IMR-90 (cell line): ENCODE results near the gene LDHAL6A. TPM values are rescaled to one million over a fixed set of nuclear protein-coding genes. Genes with fewer than 3 reads are reported as not detected.

Experiments
- ATAC-seq: fragments of 200-7000 bp; cut with Tn5 transposase; 2 replicates; pipeline ENCODE4 v1.9.1; 2020; ENCODE audit warnings: low read depth, mild to moderate bottlenecking, moderate library complexity
- BruUV-seq: library from RNA; stranded (reverse); fragments of 400-500 nt; replicated peaks from 2 replicates; lab custom pipeline; 2021; lab: Mats Ljungman, UMichigan
- CTCF ChIA-PET: fragments of 300-600 bp; formaldehyde crosslinking; extraction: SDS; loops from one replicate; lab custom pipeline; 2021; ENCODE audit warnings: antibody characterized with exemption; lab: Yijun Ruan, JAX
- POLR2A ChIA-PET: fragments of 300-600 bp; sonication (Branson Sonifier 250); formaldehyde crosslinking; loops from one replicate; lab custom pipeline; 2022; ENCODE audit warnings: antibody characterized with exemption; ENCODE audit not compliant: unreplicated experiment; lab: Charles Lee
- DNase-seq: peaks from one replicate; pipeline ENCODE4 v3.0.0; 2013
- H2AFZ ChIP-seq: replicated peaks from 2 replicates; pipeline ENCODE3; 2013; ENCODE audit warnings: low read length, mild to moderate bottlenecking; ENCODE audit not compliant: poor library complexity
- H2AK5ac ChIP-seq: 2 replicates; pipeline ENCODE4 v1.6.1; 2013; ENCODE audit warnings: low read depth, low read length, inconsistent platforms
- H2AK9ac ChIP-seq: replicated peaks from 2 replicates; pipeline ENCODE3; 2013; ENCODE audit warnings: mild to moderate bottlenecking, low read depth, low read length, moderate library complexity; ENCODE audit not compliant: poor library complexity
- H2BK120ac ChIP-seq: 2 replicates; pipeline ENCODE4 v1.6.1; 2013; ENCODE audit warnings: low read depth, low read length, inconsistent platforms
- H2BK15ac ChIP-seq: 3 replicates; pipeline ENCODE4 v1.6.1; 2013; ENCODE audit warnings: low read depth, low read length, inconsistent platforms
- H2BK20ac ChIP-seq: 2 replicates; pipeline ENCODE4 v1.6.1; 2013; ENCODE audit warnings: low read depth, mild to moderate bottlenecking, inconsistent platforms, low read length, moderate library complexity
- H2BK5ac ChIP-seq: 2 replicates; pipeline ENCODE4 v1.6.1; 2013; ENCODE audit warnings: mild to moderate bottlenecking, low read depth, low read length, inconsistent platforms; ENCODE audit not compliant: poor library complexity, severe bottlenecking
- H3K14ac ChIP-seq: replicated peaks from 2 replicates; pipeline ENCODE4 v1.6.1; 2013; ENCODE audit warnings: low read depth, low read length, inconsistent platforms
- H3K18ac ChIP-seq: 2 replicates; pipeline ENCODE4 v1.6.1; 2013; ENCODE audit warnings: low read depth, low read length, control low read depth
- H3K23ac ChIP-seq: 2 replicates; pipeline ENCODE4 v1.6.1; 2013; ENCODE audit warnings: low read depth, low read length, inconsistent platforms
- H3K27ac ChIP-seq: 2 replicates; pipeline ENCODE4 v1.5.1; 2013; ENCODE audit warnings: mild to moderate bottlenecking, control low read depth, low read length; ENCODE audit not compliant: insufficient read depth
- H3K27me3 ChIP-seq: 2 replicates; pipeline ENCODE4 v1.6.1; 2013; ENCODE audit warnings: low read length; ENCODE audit not compliant: control insufficient read depth, insufficient read depth
- H3K36me3 ChIP-seq: 2 replicates; pipeline ENCODE4 v1.6.1; 2013; ENCODE audit warnings: low read length, mixed read lengths; ENCODE audit not compliant: control insufficient read depth, insufficient read depth
- H3K4ac ChIP-seq: 2 replicates; pipeline ENCODE4 v1.6.1; 2013; ENCODE audit warnings: low read depth, low read length, inconsistent platforms
- H3K4me1 ChIP-seq: 2 replicates; pipeline ENCODE4 v1.6.1; 2013; ENCODE audit warnings: low read length, mixed read lengths; ENCODE audit not compliant: control insufficient read depth, insufficient read depth
- H3K4me2 ChIP-seq: 2 replicates; pipeline ENCODE4 v1.6.1; 2013; ENCODE audit warnings: low read depth, mild to moderate bottlenecking, control low read depth, low read length, moderate library complexity
- H3K4me3 ChIP-seq: 2 replicates; pipeline ENCODE4 v1.5.1; 2013; ENCODE audit warnings: low read depth, mild to moderate bottlenecking, control low read depth, low read length, moderate library complexity; ENCODE audit not compliant: insufficient read depth
- H3K56ac ChIP-seq: 2 replicates; pipeline ENCODE4 v1.6.1; 2013; ENCODE audit warnings: low read length, inconsistent platforms; ENCODE audit not compliant: insufficient read depth; ENCODE audit errors: extremely low read depth
- H3K79me1 ChIP-seq, 2 experiments: 2 replicates each; pipeline ENCODE4 v1.6.1; 2013; ENCODE audit warnings: low read length in 2 of 2, inconsistent platforms in 1 of 2, low read depth in 1 of 2
- H3K9ac ChIP-seq: 2 replicates; pipeline ENCODE4 v1.6.1; 2013; ENCODE audit warnings: low read depth, low read length, control low read depth
- H3K9me1 ChIP-seq: 2 replicates; pipeline ENCODE4 v1.6.1; 2013; ENCODE audit warnings: low read length, inconsistent platforms; ENCODE audit not compliant: insufficient read depth
- H3K9me3 ChIP-seq: 2 replicates; pipeline ENCODE4 v1.6.1; 2013; ENCODE audit warnings: low read length; ENCODE audit not compliant: control insufficient read depth, insufficient read depth
- H4K20me1 ChIP-seq: 2 replicates; pipeline ENCODE4 v1.6.1; 2013; ENCODE audit warnings: low read length, inconsistent platforms; ENCODE audit not compliant: insufficient read depth
- H4K5ac ChIP-seq: 2 replicates; pipeline ENCODE4 v1.6.1; 2013; ENCODE audit warnings: mild to moderate bottlenecking, low read depth, low read length, control low read depth
- H4K8ac ChIP-seq, 2 experiments: 2 replicates each; pipeline ENCODE4 v1.6.1; 2013; ENCODE audit warnings: low read depth in 2 of 2, low read length in 2 of 2, control low read depth in 1 of 2, inconsistent platforms in 1 of 2
- H4K91ac ChIP-seq: 2 replicates; pipeline ENCODE4 v1.6.1; 2013; ENCODE audit warnings: low read depth, low read length, inconsistent platforms; ENCODE audit not compliant: insufficient read depth
- BHLHE40 ChIP-seq: fragments of 150-350 bp; IDR thresholded peaks from 2 replicates; pipeline ENCODE4 v1.6.1; 2016; ENCODE audit warnings: mild to moderate bottlenecking, low read depth, low read length
- CEBPB ChIP-seq: IDR thresholded peaks from 2 replicates; pipeline ENCODE4 v1.6.1; 2012; ENCODE audit warnings: low read depth, low read length, improper control_type of control experiment
- CHD1 ChIP-seq: IDR thresholded peaks from 2 replicates; pipeline ENCODE4 v1.6.1; 2012; ENCODE audit warnings: low read depth, low read length, improper control_type of control experiment
- CTCF ChIP-seq: conservative IDR thresholded peaks from 2 replicates; pipeline ENCODE4 v1.5.1; 2012; ENCODE audit warnings: mild to moderate bottlenecking, low read depth, low read length, improper control_type of control experiment
- ELK1 ChIP-seq: fragments of 150-350 bp; IDR thresholded peaks from 2 replicates; pipeline ENCODE4 v1.6.1; 2016; ENCODE audit warnings: low read depth, mild to moderate bottlenecking, low read length, moderate library complexity, borderline replicate concordance
- MAFK ChIP-seq: IDR thresholded peaks from 2 replicates; pipeline ENCODE4 v1.6.1; 2012; ENCODE audit warnings: low read depth, low read length, improper control_type of control experiment
- MXI1 ChIP-seq: IDR thresholded peaks from 2 replicates; pipeline ENCODE4 v1.6.1; 2012; ENCODE audit warnings: low read depth, mild to moderate bottlenecking, low read length, moderate library complexity, borderline replicate concordance
- NFE2L2 ChIP-seq: fragments of 150-350 bp; IDR thresholded peaks from 2 replicates; pipeline ENCODE4 v1.6.1; 2016; ENCODE audit warnings: low read depth, mild to moderate bottlenecking, low read length
- RCOR1 ChIP-seq: IDR thresholded peaks from 2 replicates; pipeline ENCODE4 v1.6.1; 2012; ENCODE audit warnings: mild to moderate bottlenecking, low read length, improper control_type of control experiment; ENCODE audit not compliant: insufficient replicate concordance
- RFX5 ChIP-seq: IDR thresholded peaks from 2 replicates; pipeline ENCODE4 v1.8.0; 2012; ENCODE audit warnings: low read depth, mild to moderate bottlenecking, low read length, moderate library complexity
- SMC3 ChIP-seq: fragments of 150-350 bp; IDR thresholded peaks from 2 replicates; pipeline ENCODE4 v1.6.1; 2016; ENCODE audit warnings: low read depth, mild to moderate bottlenecking, antibody characterized with exemption, low read length, moderate library complexity
- WGBS, 2 experiments: methylation state at CpG; one replicate each; pipeline versions ENCODE4 v1.1.5 to v1.1.7; 2013; ENCODE audit warnings: missing lambda C conversion rate in 2 of 2; ENCODE audit not compliant: insufficient read length in 1 of 2; ENCODE audit errors: extremely low coverage in 2 of 2; 5-methylcytosine and 5-hydroxymethylcytosine counted together
- dilution Hi-C: fragments of 300-500 bp; cut with HindIII; formaldehyde crosslinking; loops from one replicate; pipeline ENCODE4 v1.14.3; 2018; ENCODE audit warnings: low sequenced_read_pairs; ENCODE audit not compliant: unreplicated experiment
- in situ Hi-C: fragments of 300-500 bp; cut with MboI; formaldehyde crosslinking; loops from 3 replicates; pipeline ENCODE4 v1.14.3; 2019; ENCODE audit warnings: low sequenced_read_pairs, inconsistent platforms, mixed read lengths
- intact Hi-C: fragments of 100-400 bp; cut with micrococcal nuclease; formaldehyde crosslinking; loops from 2 replicates; pipeline ENCODE4 v1.10.0; 2022
- polyA plus RNA-seq, 3 experiments: library from polyadenylated mRNA; depleted of rRNA; stranded (reverse); fragments of >200 nt; gene quantifications; 2 replicates each; pipeline ENCODE4 v1.2.3, GENCODE V29; 2012; ENCODE audit warnings: low replicate concordance in 1 of 3
- total RNA-seq: library from RNA; depleted of rRNA; stranded (reverse); fragments of >200 nt; gene quantifications from 2 replicates; pipeline ENCODE4 v1.2.3, GENCODE V29; 2012

LDHAL6A gene
- total and polyA plus RNA-seq, 2 of the 4 experiments (the other 2 are of a cell fraction), result not detected

- H3K4ac ChIP-seq, result no peak overlapping the region
- no peaks in the 10 kb centered on the region for H3K27me3 ChIP-seq
- no peak overlapping the region for H3K4me3 ChIP-seq
- DNase-seq (no peak), ATAC-seq (no peak)
- H2BK15ac ChIP-seq, result no peak overlapping the region
- no peaks in the 10 kb centered on the region; the same call in 1 of the 2 replicates for H4K20me1 ChIP-seq
- H2AK5ac ChIP-seq, result no peak overlapping the region
- no peak overlapping the region for H2AFZ ChIP-seq
- H3K9me1 ChIP-seq, result no peaks in the 10 kb centered on the region; the same call in 1 of the 2 replicates
- no peak overlapping the region for H3K14ac ChIP-seq
- in situ Hi-C loops, result no loop called here
- WGBS, 2 experiments, result no CpG with 5 or more reads among the region's 4 CpGs
- intact Hi-C loops, result no loop called here
- H3K79me1 ChIP-seq, result peaks cover 7 to 9% of the 10 kb centered on the region in 2 experiments
- H4K8ac ChIP-seq, result no peak overlapping the region
- CTCF ChIA-PET, result no interaction called here
- H2AK9ac ChIP-seq, result no peak overlapping the region
- no peak overlapping the region for H3K27ac ChIP-seq
- no peak overlapping the region for H3K56ac ChIP-seq
- H3K18ac ChIP-seq, result no peak overlapping the region
- BruUV-seq, result no TSS peak
- H4K91ac ChIP-seq, result no peak overlapping the region
- no peak overlapping the region for H3K4me2 ChIP-seq
- H3K23ac ChIP-seq, result no peak overlapping the region
- H2BK20ac ChIP-seq, result no peak overlapping the region
- no peak overlapping the region for H2BK5ac ChIP-seq
- TF ChIP-seq CEBPB, result no peak
- TF ChIP-seq MXI1, result no peak
- TF ChIP-seq RCOR1, result no peak
- TF ChIP-seq BHLHE40, result no peak
- no peak for TF ChIP-seq ELK1
- no peak for TF ChIP-seq MAFK
- no peak for TF ChIP-seq SMC3
- no peak for TF ChIP-seq CTCF
- no peak for TF ChIP-seq RFX5
- no peak for TF ChIP-seq NFE2L2
- TF ChIP-seq CHD1, result no peak
- dilution Hi-C loops, result no loop called here
- peaks cover 18% of the 10 kb centered on the region for H3K36me3 ChIP-seq
- POLR2A ChIA-PET, result no interaction called here
- H3K9me3 ChIP-seq, result no peaks in the 10 kb centered on the region
- H4K5ac ChIP-seq, result no peak overlapping the region
- no peak overlapping the region for H2BK120ac ChIP-seq
- peaks cover 2% of the 10 kb centered on the region; the same call in 1 of the 2 replicates for H3K4me1 ChIP-seq
- H3K9ac ChIP-seq, result no peak overlapping the region
Observed at GRCh38 chr11:18495703-18496102, 40.0 kb downstream of the LDHAL6A start.
